ENCODE results near the gene RGS7.
A peak's percentile ranks its signal among the peaks of the same experiment; 100 is the strongest.
"Not testable (repeated sequence)": the region's sequence is repeated elsewhere in the genome, so short reads cannot be mapped to it uniquely, and the experiment has no call there.

RGS7 gene

GRCh38 chr1:240776237-240776636 lies 580.8 kb downstream of the RGS7 start:
- no peak for DNase-seq (ENCODE audit: low spot score)

- DNase-seq (ENCODE audit: low spot score): no peak
Observed at GRCh38 chr1:240772131-240772530, 584.9 kb downstream of the RGS7 start.

- no peak for DNase-seq (ENCODE audit: low spot score)
Observed at GRCh38 chr1:240771450-240771849, 585.6 kb downstream of the RGS7 start.

GRCh38 chr1:240768979-240769378 lies 588.0 kb downstream of the RGS7 start:
- DNase-seq (ENCODE audit: low spot score): no peak

- DNase-seq (ENCODE audit: low spot score): no peak
Observed at GRCh38 chr1:240766831-240767230, 590.2 kb downstream of the RGS7 start.

- DNase-seq (ENCODE audit: low spot score): no peak
Observed at GRCh38 chr1:240765732-240766363, 591.2 kb downstream of the RGS7 start.

GRCh38 chr1:240763771-240764170 lies 593.2 kb downstream of the RGS7 start:
- no peak for DNase-seq (ENCODE audit: low spot score)

GRCh38 chr1:240763095-240763494 lies 593.9 kb downstream of the RGS7 start:
- not testable (repeated sequence) for DNase-seq (ENCODE audit: low spot score)

- not testable (repeated sequence) for DNase-seq (ENCODE audit: low spot score)
Observed at GRCh38 chr1:240762471-240762987, 594.5 kb downstream of the RGS7 start.

GRCh38 chr1:240758777-240759176 lies 598.2 kb downstream of the RGS7 start:
- not testable (repeated sequence) for DNase-seq (ENCODE audit: low spot score)

GRCh38 chr1:240758296-240758695 lies 598.7 kb downstream of the RGS7 start:
- DNase-seq (ENCODE audit: low spot score): no peak

GRCh38 chr1:240747907-240748306 lies 609.1 kb downstream of the RGS7 start:
- DNase-seq (ENCODE audit: low spot score): no peak

- DNase-seq (ENCODE audit: low spot score): no peak
Observed at GRCh38 chr1:240743705-240744104, 613.3 kb downstream of the RGS7 start.

GRCh38 chr1:240739754-240740153 lies 617.3 kb downstream of the RGS7 start:
- no peak for DNase-seq (ENCODE audit: low spot score)

GRCh38 chr1:240739139-240739538 lies 617.9 kb downstream of the RGS7 start:
- no peak for DNase-seq (ENCODE audit: low spot score)

GRCh38 chr1:240737766-240738265 lies 619.2 kb downstream of the RGS7 start:
- DNase-seq (ENCODE audit: low spot score): no peak

- DNase-seq (ENCODE audit: low spot score): no peak
Observed at GRCh38 chr1:240737298-240737697, 619.7 kb downstream of the RGS7 start.

GRCh38 chr1:240734705-240735104 lies 622.3 kb downstream of the RGS7 start:
- DNase-seq (ENCODE audit: low spot score): not testable (repeated sequence)

- no peak for DNase-seq (ENCODE audit: low spot score)
Observed at GRCh38 chr1:240734001-240734400, 623.0 kb downstream of the RGS7 start.

- peak; percentile 72 for DNase-seq (ENCODE audit: low spot score)
Observed at GRCh38 chr1:240732390-240732789, 624.6 kb downstream of the RGS7 start.

Measured in pons (tissue), 1 donor.